Neuronal stem cell (in vitro differentiated cells): Measurements from ENCODE around the gene NRXN3.
"Not testable (repeated sequence)": the region's sequence is repeated elsewhere in the genome, so short reads cannot be mapped to it uniquely, and the experiment has no call there.

Experiments used
- DNase-seq: peaks from one replicate; pipeline ENCODE4 v3.0.0-alpha.2; 2013; ENCODE audit warnings: low spot score
- H2AFZ ChIP-seq: one replicate; pipeline ENCODE4 v1.6.1; 2013; ENCODE audit warnings: mild to moderate bottlenecking, low read length, inconsistent platforms
- H2AK5ac ChIP-seq: 2 replicates; pipeline ENCODE4 v1.6.1; 2013; ENCODE audit warnings: low read depth, mild to moderate bottlenecking, inconsistent platforms, low read length, moderate library complexity, mixed read lengths
- H2BK120ac ChIP-seq: 2 replicates; pipeline ENCODE4 v1.6.1; 2013; ENCODE audit warnings: low read depth, mild to moderate bottlenecking, inconsistent platforms, low read length, moderate library complexity, mixed read lengths
- H2BK12ac ChIP-seq: one replicate; pipeline ENCODE4 v1.6.1; 2013; ENCODE audit warnings: low read length, inconsistent platforms
- H2BK15ac ChIP-seq: 2 replicates; pipeline ENCODE4 v1.6.1; 2013; ENCODE audit warnings: mild to moderate bottlenecking, low read length, inconsistent platforms, mixed read lengths
- H2BK5ac ChIP-seq: one replicate; pipeline ENCODE4 v1.6.1; 2013; ENCODE audit warnings: inconsistent platforms, mild to moderate bottlenecking, low read length, moderate library complexity
- H3K14ac ChIP-seq: one replicate; pipeline ENCODE4 v1.6.1; 2013; ENCODE audit warnings: low read length, inconsistent platforms
- H3K18ac ChIP-seq: 2 replicates; pipeline ENCODE4 v1.6.1; 2013; ENCODE audit warnings: low read length, inconsistent platforms
- H3K23ac ChIP-seq: 2 replicates; pipeline ENCODE4 v1.6.1; 2013; ENCODE audit warnings: low read depth, mild to moderate bottlenecking, mixed read lengths, low read length, inconsistent platforms; ENCODE audit not compliant: poor library complexity
- H3K27ac ChIP-seq: replicated peaks from 3 replicates; pipeline ENCODE4 v1.5.1; 2013; ENCODE audit warnings: low read length, inconsistent platforms
- H3K27me3 ChIP-seq, 3 experiments: 2 replicates each; pipeline ENCODE4 v1.6.1; 2013; ENCODE audit warnings: low read length in 3 of 3, mild to moderate bottlenecking in 2 of 3, inconsistent platforms in 1 of 3, low read depth in 1 of 3, mixed read lengths in 1 of 3, moderate library complexity in 1 of 3; ENCODE audit not compliant: control insufficient read depth in 3 of 3, insufficient read depth in 3 of 3
- H3K36me3 ChIP-seq, 2 donors: replicated peaks in 1 of 2; 2 replicates each; pipeline ENCODE4 v1.6.1; 2013; ENCODE audit warnings: low read length in 2 of 2; ENCODE audit not compliant: control insufficient read depth in 2 of 2, insufficient read depth in 2 of 2
- H3K4ac ChIP-seq: 2 replicates; pipeline ENCODE4 v1.6.1; 2013; ENCODE audit warnings: inconsistent platforms, mild to moderate bottlenecking, low read length, moderate library complexity
- H3K4me1 ChIP-seq, 2 donors: 1 replicate in 1 of 2; 2 replicates in 1 of 2; pipeline ENCODE4 v1.6.1; 2013; ENCODE audit warnings: low read length in 2 of 2, low read depth in 1 of 2; ENCODE audit not compliant: control insufficient read depth in 2 of 2, insufficient read depth in 1 of 2
- H3K4me2 ChIP-seq: one replicate; pipeline ENCODE4 v1.6.1; 2013; ENCODE audit warnings: mild to moderate bottlenecking, low read length, inconsistent platforms; ENCODE audit not compliant: insufficient read depth, poor library complexity, severe bottlenecking
- H3K4me3 ChIP-seq, 2 donors: 2 replicates each; pipeline ENCODE4 v1.5.1; 2013; ENCODE audit warnings: low read length in 2 of 2, mild to moderate bottlenecking in 2 of 2, inconsistent platforms in 1 of 2, moderate library complexity in 1 of 2
- H3K79me1 ChIP-seq: one replicate; pipeline ENCODE4 v1.6.1; 2013; ENCODE audit warnings: low read depth, mild to moderate bottlenecking, inconsistent platforms, low read length, moderate library complexity
- H3K9ac ChIP-seq: one replicate; pipeline ENCODE4 v1.6.1; 2013; ENCODE audit warnings: mild to moderate bottlenecking, low read depth, low read length, inconsistent platforms; ENCODE audit not compliant: poor library complexity
- H3K9me3 ChIP-seq, 2 donors: replicated peaks in 1 of 2; 2 replicates each; pipeline versions ENCODE3 to v1.6.1; 2013; ENCODE audit warnings: low read length in 2 of 2, mild to moderate bottlenecking in 2 of 2, inconsistent platforms in 1 of 2, low read depth in 1 of 2, mixed read lengths in 1 of 2, moderate library complexity in 1 of 2; ENCODE audit not compliant: control insufficient read depth in 2 of 2, insufficient read depth in 1 of 2
- H4K8ac ChIP-seq: one replicate; pipeline ENCODE4 v1.6.1; 2013; ENCODE audit warnings: low read depth, mild to moderate bottlenecking, inconsistent platforms, low read length, moderate library complexity
- H4K91ac ChIP-seq: one replicate; pipeline ENCODE4 v1.6.1; 2013; ENCODE audit warnings: low read length, low read depth, mild to moderate bottlenecking, inconsistent platforms; ENCODE audit not compliant: poor library complexity
- WGBS, 2 donors: extraction: QIAGEN DNeasy Blood & Tissue Kit; methylation state at CpG; one replicate each; pipeline ENCODE4 v1.1.7; 2013; ENCODE audit warnings: missing lambda C conversion rate in 2 of 2, mixed read lengths in 1 of 2; ENCODE audit not compliant: insufficient read length in 2 of 2, insufficient replicate concordance in 1 of 2; ENCODE audit errors: extremely low coverage in 2 of 2; 5-methylcytosine and 5-hydroxymethylcytosine counted together

NRXN3 gene

GRCh38 chr14:78484028-78484427, 313.9 kb downstream of the NRXN3 start:
- Histone ChIP-seq H3K9ac (no peak overlapping the region), H2AFZ (no peak overlapping the region), H3K36me3 (no peaks in the 10 kb centered on the region), H2BK5ac (no peak overlapping the region), H2AK5ac (no peak overlapping the region), H3K23ac (no peak overlapping the region), H4K8ac (no peak overlapping the region), H2BK15ac (no peak overlapping the region), H3K27ac (no peak overlapping the region), H2BK120ac (no peak overlapping the region), H3K4me2 (no peak overlapping the region), H3K9me3 (no peaks in the 10 kb centered on the region), H3K14ac (no peak overlapping the region), H2BK12ac (no peak overlapping the region), H4K91ac (no peak overlapping the region), H3K4me3 (no peak overlapping the region), H3K27me3 (no peaks in the 10 kb centered on the region), H3K4me1 (no peaks in the 10 kb centered on the region), H3K79me1 (no peaks in the 10 kb centered on the region), H3K4ac (no peak overlapping the region), H3K18ac (no peak overlapping the region)
- no CpG with 5 or more reads among the region's 2 CpGs for WGBS, 2 donors
- DNase-seq = no peak

- no peak for DNase-seq
- Histone ChIP-seq H3K4ac (no peak overlapping the region), H2BK15ac (no peak overlapping the region), H3K4me3 (no peak overlapping the region), H2AK5ac (no peak overlapping the region), H2BK12ac (no peak overlapping the region), H2AFZ (no peak overlapping the region), H3K14ac (no peak overlapping the region), H2BK120ac (no peak overlapping the region), H3K9me3 (no peaks in the 10 kb centered on the region), H3K4me1 (peaks cover 0 to under 1% of the 10 kb centered on the region in 2 donors), H4K8ac (no peak overlapping the region), H3K4me2 (no peak overlapping the region), H3K36me3 (no peaks in the 10 kb centered on the region), H3K27ac (no peak overlapping the region), H3K79me1 (peaks cover under 1% of the 10 kb centered on the region), H3K9ac (no peak overlapping the region), H4K91ac (no peak overlapping the region), H3K27me3 (no peaks in the 10 kb centered on the region), H3K18ac (no peak overlapping the region), H3K23ac (no peak overlapping the region), H2BK5ac (no peak overlapping the region)
Measured at GRCh38 chr14:78486081-78486480, 315.9 kb downstream of the NRXN3 start.

- H3K4ac ChIP-seq = no peak overlapping the region
Measured at GRCh38 chr14:78486621-78487020, 316.4 kb downstream of the NRXN3 start.

GRCh38 chr14:78487573-78487972, 317.4 kb downstream of the NRXN3 start:
- not testable (repeated sequence) for H2BK12ac ChIP-seq, H3K23ac ChIP-seq, H3K27ac ChIP-seq, H3K9ac ChIP-seq, H4K8ac ChIP-seq, H3K79me1 ChIP-seq, H3K4me2 ChIP-seq, H2BK15ac ChIP-seq, H3K27me3 ChIP-seq, DNase-seq, H3K4me3 ChIP-seq, H3K14ac ChIP-seq, H3K4ac ChIP-seq, H2BK120ac ChIP-seq, H2BK5ac ChIP-seq, H3K36me3 ChIP-seq, H3K4me1 ChIP-seq, H4K91ac ChIP-seq, H3K9me3 ChIP-seq, H2AFZ ChIP-seq, H2AK5ac ChIP-seq, H3K18ac ChIP-seq
- WGBS, 2 donors = no CpG with 5 or more reads among the region's 2 CpGs

More at GRCh38 chr14:78486621-78487020, 316.4 kb downstream of the NRXN3 start:
- H4K91ac ChIP-seq = no peak overlapping the region
- H2AK5ac ChIP-seq = no peak overlapping the region
- H3K4me2 ChIP-seq = no peak overlapping the region
- WGBS, 2 donors = no CpG with 5 or more reads among the region's 1 CpG
- no peak overlapping the region for H2BK5ac ChIP-seq
- H2BK15ac ChIP-seq = no peak overlapping the region
- no peak overlapping the region for H4K8ac ChIP-seq
- no peak overlapping the region for H2AFZ ChIP-seq
- no peak overlapping the region for H3K4me3 ChIP-seq
- no peak overlapping the region for H3K23ac ChIP-seq
- H2BK120ac ChIP-seq = no peak overlapping the region
- H3K9ac ChIP-seq = no peak overlapping the region
- H3K9me3 ChIP-seq = no peaks in the 10 kb centered on the region
- H3K4me1 ChIP-seq = peaks cover 0 to 3% of the 10 kb centered on the region in 2 donors
- peaks cover 2% of the 10 kb centered on the region for H3K79me1 ChIP-seq
- H3K27me3 ChIP-seq = no peaks in the 10 kb centered on the region
- no peak overlapping the region for H3K27ac ChIP-seq
- H2BK12ac ChIP-seq = no peak overlapping the region
- DNase-seq = no peak
- no peaks in the 10 kb centered on the region for H3K36me3 ChIP-seq
- no peak overlapping the region for H3K14ac ChIP-seq
- H3K18ac ChIP-seq = no peak overlapping the region
